Stimulated activated CD8-positive, alpha-beta memory T cell treated with anti-CD3 and anti-CD28 coated beads, Interleukin-7, amount 100 ng/mL, for 48 hours (primary cell): Measurements from ENCODE around the gene KIF23.

Experiments used
- DNase-seq, 2 donors: peaks; one replicate each; pipeline ENCODE4 v3.0.0-alpha.2; 2020; ENCODE audit warnings: low read depth in 1 of 2; ENCODE audit errors: extremely low read depth in 1 of 2

KIF23 gene

DNA sequence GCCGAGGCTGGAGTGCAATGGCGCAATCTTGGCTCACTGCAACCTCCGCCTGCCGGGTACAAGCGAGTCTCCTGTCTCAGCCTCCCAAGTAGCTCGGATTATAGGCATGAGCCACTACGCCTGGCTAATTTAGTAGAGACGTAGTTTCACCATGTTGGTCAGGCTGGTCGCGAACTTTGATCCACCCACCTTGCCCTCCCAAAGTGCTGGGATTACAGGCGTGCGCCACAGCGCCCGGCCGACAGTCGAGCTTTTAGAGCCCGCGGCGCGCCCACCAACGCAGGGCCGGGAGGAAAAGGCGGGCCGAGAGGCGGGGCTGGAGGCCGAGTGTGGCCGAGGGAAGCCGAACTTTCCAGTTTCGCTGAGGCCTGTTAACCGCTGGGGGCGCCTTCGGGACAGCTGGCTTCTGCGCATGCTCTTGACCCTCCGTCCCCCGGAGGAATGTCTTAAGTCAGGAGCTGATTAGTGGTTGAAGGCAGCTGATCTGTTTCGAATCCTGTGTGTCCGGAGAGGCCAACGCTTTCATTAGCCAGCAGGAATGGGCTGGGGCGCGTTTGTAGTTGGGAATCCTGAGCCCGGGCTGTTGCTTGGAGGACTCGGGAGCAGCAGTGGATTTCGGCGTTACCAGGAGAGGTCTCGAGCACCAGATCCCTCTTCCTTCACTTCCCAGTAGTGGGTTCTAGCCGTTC, 48.5 kb downstream of the KIF23 start:
- DNase-seq, result peak; percentile 80 to 90

DNA sequence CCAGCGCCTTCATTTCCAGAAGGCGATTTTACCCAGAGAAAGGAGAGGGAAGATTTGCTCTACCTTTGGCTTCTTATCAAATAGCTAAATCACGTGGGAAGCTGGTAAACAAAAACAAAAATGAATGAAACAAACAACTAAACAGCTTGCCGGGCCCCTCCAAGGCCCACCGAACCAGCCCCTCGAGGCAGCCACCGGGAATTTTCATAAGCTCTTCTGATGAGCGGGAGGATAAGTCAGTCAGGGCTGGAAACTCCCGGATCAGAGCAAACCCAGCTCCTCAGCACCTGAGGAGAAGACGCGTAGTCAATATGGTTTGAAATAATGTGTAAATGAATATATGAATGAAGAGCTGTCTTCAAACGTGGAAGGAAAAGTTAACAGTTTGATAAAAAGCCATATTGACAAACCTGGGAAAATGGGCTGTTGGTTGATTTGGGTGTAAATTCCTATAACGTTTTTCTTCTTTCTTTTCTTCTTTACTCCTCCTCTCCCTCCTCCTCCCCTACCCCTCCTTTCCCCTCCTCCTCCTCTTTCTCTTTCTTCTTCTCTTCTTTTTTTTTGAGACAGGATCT, 49.1 kb downstream of the KIF23 start:
- no peak for DNase-seq

DNA sequence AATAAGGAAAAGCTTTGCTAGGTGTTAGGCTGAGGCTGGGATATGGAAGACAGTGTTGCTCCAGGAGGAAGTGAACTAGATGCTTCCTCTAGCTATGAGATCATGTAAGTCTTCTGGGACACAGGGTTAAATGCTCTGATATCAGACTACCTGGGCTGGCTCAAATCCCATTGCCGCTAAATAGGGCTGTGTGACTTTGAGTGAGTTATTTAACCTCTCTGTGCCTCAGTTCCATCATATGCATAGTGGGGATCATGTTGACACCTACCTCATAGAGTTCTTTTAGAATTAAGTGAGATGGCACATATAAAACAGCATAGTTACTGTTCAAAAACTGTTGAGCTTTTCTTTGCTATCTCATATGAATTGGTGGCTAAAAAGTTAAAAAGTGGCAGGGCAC, 51.1 kb downstream of the KIF23 start:
- DNase-seq, result no peak

DNA sequence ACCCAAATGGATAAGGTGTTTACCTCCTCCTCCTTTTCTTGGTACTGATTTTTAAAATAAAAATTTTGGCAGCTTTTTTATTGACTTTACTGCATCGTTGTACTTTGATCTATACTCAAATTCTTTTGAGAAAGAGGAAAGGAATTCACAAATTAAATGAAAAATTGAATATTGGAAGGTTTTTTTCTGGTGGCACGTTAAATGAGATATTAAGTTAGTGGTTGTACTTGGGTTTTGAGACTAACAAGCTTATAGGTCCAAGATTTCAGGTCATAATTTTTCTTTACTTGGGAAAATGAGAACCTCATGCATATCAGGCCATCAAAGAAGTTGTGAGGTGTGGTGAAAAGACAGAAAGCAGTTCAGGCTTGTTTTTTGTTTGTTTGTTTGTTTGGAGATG, 52.6 kb downstream of the KIF23 start:
- no peak for DNase-seq

DNA sequence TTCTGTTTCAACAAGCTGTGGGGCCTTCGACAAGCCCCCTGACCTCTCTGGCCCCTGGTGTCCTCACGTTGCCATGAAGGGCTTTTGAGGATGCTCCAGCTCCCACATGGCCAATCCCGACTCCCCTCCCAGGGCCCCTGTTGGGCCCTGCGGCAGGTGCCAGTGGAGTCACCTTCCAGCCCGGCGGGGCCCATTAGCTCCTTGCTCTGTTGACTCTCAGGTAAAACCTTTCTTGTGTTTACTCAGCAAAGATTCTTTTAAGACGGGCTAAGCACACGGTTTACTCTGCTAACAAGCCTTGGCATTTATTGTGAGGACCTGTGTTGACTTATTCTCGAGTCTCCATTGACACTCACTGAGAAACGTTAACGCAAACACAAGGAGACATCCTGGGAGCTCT, 53.5 kb downstream of the KIF23 start:
- no peak for DNase-seq

DNA sequence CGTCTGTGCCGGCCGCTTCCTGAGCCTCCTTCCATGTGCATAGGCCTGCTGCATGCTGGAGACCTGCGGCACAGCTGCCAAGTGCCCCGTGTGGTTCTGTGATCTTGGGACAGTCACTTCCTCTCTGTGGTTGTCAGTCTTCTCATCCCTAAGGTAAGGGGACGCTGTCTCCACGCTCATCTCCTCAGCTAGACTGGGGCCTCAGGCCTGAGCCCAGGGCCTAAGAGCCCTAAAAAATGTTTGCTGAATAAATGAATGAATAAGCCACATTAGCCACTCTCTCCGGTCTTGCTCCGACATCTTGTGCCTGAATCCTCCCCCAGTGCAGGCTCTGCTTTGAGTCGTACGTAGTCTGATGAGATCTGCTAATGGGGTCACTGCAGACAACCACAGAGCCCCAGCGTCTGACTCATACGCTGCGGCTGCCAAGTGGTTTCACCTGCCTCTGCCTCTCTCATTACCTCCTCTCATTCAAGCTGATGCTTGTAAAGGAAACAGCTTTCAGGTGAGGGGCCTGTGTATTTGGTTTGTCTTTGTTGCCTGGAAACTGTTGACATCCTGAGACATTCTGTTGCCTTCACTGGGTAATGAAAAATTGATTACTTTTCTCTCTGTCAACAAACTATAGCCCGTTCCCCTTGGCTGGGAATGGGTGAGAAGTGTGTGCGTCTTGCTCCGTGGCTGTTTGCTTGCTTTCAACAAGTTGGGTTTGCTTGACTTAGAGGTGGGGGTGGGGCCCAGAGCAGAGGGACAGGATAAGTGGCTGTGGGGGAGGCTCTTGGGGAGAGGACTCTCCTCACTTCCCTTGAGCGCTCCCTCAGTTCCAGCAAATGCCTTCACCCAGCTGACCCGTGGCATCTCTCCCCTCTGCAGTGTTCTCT, 54.3 kb downstream of the KIF23 start:
- DNase-seq, result peak; percentile 66 to 79

DNA sequence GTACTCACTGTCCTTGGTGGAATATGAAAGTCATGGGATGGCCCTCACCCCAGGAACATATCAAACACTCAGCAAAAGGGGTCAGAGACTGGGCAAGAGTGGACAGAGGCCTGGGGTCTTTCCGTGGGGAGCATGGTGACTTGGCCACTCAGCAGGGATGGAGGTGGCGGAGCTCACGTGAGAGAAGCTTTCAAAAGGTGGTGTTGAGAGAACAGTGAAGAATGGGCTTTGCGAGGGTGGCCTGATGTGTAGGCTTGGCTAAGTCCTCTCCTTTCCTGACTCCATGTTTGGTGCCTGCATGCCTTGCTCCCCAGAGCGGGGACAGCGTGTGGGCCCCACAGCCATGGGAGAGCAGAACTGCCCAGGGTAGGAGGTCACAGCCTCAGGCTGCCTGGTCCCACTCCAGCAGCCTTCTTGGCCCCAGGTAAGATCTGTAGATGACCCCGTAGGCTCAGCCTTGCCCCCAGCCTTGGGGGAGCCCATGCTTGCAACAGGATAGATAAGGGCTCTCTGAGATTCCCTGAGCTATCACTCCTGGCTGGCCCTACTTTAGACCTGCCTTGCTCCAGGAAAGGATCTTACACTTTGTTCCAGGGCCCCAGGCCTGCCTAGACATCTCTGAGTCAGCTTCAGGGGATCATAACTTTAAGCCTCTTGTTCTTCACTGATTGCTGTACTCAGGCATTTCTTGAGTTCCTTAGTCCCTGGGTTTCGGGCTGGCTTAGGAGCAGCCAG, 55.5 kb downstream of the KIF23 start:
- DNase-seq, result no peak

DNA sequence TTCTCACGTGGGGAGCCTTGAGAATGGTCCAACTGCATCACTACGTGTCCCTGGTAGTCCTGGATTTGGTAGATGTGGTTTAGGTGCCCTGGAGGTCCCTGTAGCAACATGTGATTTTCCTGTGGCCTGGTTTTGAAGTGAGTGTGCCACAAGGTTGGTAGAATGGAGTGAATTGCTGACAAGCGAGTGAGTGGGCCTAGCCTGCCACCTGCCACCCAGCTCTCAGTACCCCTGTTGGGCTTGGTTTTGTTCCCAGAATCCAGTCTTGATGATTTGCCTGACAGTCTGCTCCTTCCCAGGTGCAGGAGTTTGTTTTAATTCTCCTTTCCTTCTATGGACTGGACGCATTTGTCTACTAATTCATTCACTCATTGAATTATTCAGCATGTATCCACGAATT, 57.9 kb downstream of the KIF23 start:
- DNase-seq, result no peak

DNA sequence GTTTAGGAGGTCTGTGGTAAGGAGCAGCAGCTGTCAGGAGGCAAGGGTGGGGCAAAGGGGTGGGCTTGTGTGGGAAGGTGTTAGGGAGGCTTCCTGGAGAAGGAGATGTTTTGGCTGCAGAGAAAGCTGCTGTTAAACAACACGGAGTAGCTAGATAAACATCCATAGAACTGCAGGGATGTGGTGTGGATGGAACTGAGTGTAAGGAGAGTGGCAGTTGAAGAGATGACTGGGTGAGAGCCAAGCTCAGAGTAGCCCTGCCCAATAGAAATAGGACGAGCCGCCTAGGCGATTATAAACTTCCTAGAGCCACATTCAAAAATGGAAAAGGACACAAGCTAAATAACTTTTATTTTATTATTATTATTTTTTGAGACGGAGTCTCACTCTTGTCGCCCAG, 58.4 kb downstream of the KIF23 start:
- no peak for DNase-seq

DNA sequence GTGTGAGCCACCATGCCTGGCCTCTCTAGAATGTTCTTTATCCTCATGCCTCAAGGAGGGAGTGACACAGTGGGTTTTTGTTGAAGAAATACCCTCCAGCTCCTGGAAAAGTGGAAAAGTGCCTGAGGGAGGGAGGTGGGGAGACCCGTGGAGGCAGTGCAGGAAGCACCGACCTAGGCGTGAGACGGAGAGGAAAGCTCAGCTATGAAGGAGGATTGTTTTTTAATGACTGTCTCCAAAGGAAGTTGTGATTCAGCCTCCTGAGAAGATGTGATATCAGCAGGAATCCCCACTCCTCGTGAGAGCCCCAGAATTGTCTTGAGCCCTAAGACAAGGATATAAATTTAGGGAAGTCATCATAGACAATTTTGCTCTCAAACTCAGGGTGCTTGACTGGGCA, 60.1 kb downstream of the KIF23 start:
- no peak for DNase-seq

DNA sequence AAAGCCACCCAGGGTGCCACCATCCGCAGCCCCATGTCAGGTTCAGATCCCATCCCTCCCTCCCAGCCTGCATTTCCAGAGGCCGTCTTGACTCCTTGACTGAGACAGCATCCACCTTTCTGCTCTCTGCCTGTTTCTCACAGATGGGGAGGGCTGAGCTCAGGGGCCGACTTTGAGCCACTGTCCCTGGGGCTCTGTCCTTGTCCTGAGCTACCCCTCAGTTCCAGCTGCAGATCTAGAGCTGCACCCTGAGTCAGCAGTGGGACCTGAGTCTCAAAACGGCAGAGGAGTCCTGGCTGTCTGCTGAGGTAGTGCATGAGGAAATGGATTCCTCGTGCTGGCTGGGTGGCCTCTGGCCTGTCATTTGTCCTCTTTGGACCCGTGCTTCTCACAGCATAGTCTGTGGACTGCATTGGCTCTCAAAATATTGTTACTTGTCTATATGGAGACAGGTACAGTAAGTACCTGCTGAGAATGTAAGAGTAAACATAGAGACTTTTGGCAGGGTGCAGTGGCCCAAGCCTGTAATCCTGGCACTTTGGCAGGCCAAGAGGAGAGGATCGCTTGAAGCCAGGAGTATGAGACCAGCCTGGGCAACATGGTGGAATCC, 60.8 kb downstream of the KIF23 start:
- no peak for DNase-seq

DNA sequence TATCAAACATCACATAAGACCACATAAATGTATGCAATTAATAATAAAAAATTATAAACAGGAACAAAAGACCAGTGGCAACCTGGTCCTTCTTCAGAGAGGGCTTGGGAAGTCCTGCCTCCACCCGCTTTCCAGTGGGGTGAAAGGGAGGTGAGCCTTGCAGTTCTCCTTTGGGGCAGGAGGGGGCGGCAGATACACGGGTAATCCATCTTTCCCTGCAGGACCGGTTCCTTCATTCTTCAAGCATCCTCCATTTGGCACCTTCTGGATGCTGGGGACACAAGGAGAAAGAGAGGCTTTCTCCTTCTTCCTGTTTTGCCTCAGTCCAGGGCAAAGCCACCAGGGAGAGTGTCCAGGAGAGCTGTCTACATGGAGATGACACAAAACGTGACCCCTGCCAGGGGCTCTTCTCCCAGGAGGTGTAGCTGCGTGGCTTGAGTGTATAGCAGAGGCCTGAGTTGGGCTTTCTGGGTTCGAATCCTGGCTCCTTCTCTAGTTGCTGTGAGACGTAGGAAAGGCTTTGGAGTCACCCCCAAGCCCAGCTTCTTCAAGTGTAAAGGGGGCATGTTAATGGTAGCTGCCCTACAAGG, 61.7 kb downstream of the KIF23 start:
- peak in 1 of 2 donors; percentile 31 for DNase-seq

DNA sequence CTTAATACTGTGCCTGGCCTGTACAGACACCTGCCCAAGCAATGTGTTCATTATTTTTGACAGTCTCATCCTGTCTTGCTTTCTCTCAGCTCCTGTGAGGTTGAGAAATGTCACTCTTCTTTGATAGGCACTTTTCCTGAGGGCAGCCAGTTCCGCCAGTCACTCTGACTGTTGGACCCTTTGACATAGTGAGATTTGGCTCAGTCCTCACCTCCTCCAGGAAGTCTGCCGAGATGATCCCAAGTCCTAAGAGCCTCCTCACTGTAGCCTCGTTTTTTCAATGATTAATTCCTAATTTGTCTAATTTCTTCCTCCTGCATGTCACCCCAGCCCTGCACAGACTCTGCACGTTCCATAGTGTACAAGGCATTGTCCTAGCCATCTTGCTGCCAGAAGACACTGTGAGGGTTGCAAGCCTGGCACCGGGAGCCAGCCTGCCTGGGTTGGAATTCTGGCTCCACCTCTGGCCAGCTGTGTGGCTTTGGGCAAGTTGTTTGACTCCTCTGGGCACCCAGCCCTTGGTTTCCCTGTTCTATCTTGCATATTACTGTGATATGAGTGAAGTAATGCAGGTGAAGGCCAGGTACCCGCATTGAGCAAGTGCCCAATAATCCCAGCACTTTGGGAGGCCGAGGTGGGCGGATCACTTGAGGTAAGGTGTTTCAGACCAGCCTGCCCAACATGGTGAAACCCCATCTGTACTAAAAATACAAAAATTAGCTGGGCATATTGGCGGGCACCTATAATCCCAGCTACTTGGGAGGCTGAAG, 62.7 kb downstream of the KIF23 start:
- no peak for DNase-seq

DNA sequence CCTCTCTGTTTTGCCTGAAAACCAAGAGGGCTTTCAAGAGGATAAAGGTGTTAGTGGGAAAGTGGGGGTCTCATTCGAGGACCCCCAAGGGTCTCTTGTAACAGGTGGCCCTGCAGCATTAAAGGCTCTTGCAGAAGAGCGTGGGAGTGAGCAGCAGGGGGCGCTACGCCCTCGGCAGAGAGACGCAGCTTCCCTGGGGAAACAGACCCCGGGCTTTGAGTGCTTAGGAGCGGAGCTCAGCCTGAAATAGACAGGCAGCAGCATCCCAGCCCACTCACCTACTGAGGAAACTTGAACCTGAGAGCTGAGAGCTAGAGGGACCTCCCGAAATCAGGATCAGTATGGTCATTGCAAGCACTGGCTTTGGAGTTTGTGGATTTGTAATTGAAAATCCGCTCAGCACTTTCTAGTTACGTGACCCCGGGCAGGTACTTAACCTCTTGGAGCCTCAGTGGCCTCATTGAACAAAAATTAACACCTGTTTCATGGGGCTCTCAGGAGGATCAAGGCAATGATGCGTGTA, 64.2 kb downstream of the KIF23 start:
- DNase-seq, result no peak

DNA sequence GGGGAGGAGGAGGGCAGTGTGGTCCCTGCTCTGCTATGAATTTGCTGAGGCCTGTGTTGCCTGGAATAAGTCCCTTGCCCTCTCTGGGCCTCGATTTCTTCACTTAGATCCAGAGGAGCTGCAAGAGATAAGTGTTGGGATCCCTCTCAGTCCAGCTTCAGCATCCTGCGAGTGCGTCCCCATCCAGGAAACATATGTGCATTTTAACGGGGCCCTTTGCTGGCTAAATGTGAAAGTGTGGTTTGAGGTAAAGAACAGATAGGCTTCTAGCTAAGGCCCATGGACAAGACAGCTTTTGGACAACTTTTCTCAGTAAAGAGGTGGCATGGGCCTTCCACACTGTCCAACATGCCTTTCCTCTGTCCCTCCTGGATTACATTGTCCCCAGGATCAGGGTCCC, 64.9 kb downstream of the KIF23 start:
- no peak for DNase-seq

DNA sequence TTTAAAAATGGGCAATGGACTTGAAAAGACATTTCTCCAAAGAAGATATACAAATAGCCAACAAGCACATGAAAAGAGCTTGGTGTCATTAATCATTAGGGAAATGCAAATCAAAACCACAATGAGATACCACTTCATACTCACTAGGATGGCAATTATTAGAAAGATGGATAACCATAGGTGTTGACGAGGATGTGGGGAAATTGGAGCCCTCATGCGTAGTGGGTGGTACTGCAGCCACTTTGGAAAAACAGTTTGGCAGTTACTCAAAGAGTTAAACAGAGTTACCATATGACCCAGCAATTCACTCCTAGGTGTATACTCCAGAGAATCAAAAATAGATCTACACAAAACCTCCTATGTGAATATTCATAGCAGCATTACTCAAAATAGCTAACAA, 65.8 kb downstream of the KIF23 start:
- no peak for DNase-seq

DNA sequence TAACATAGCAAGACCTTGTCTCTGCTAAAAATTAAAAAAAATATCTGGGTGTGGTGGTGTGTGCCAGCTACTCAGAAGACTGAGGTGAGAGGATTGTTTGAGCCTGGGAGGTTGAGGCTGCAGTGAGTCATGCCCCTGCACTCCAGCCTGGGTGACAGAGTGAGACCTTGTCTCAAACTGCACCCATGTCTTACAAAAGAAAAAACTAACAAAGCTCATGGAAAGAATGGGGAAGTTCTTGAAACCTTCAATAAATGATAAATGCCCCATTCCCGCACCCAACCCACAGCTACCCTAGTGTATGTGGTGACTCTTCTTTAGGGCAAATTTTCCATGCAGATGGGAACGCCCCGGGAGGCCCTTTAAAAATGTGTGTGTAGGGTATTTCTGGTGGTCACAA, 66.8 kb downstream of the KIF23 start:
- DNase-seq, result no peak

DNA sequence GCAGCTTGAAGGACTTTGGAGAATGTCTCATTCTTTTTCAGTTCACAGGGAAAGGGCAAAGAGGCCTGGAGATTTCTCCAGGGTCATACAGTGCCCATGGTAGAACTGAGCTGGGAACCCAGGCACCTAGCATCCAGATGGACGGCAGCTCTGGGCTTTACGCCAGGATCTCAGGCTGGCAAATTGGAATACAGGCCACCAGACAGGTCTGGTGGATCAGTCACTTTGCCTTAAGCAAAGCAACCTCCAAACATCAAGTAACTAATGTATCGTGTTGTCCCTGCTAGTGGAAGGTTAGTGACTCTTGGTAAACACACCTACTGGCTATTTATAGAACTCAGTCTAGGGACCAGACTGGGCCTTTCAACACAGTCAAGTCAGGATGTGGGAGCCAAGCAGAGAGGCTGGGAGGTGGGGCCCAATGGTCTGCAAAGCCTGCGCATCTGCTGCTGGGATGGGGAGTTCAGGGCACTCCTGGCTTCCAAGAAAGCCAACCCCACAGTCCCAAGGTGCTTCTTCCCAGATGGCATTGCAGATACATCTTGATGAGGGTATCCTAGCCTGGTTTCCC, 68.6 kb downstream of the KIF23 start:
- no peak for DNase-seq

DNA sequence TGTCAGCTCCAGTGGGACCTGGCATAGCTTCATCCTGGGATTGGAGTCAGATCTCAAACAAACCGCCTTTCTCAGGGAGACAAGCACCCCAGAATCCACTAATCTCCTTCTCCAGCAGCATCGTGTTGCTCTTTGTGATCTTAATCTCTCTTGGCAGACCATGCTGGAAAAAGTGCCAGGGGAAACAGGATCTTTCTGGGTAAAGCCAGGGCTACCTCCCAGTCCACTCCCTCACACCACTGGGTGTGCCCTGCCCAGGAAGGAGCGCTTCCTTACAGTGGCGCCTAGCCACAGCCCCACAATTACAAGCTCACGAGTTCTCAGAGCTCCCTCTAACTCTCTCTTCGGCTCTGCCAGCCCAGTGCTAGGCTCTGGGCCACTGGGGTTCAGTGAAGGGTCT, 70.7 kb downstream of the KIF23 start:
- DNase-seq, result no peak
